Stimulated activated CD4-positive, alpha-beta T cell treated with anti-CD3 and anti-CD28 coated beads, Interleukin-4, amount 100 ng/mL, for 4 hours (primary cell): ENCODE results near the gene FSTL4.

Experiments used
- DNase-seq, 2 experiments: peaks; one replicate each; pipeline ENCODE4 v3.0.0-alpha.2; 2020

Gene FSTL4

DNA sequence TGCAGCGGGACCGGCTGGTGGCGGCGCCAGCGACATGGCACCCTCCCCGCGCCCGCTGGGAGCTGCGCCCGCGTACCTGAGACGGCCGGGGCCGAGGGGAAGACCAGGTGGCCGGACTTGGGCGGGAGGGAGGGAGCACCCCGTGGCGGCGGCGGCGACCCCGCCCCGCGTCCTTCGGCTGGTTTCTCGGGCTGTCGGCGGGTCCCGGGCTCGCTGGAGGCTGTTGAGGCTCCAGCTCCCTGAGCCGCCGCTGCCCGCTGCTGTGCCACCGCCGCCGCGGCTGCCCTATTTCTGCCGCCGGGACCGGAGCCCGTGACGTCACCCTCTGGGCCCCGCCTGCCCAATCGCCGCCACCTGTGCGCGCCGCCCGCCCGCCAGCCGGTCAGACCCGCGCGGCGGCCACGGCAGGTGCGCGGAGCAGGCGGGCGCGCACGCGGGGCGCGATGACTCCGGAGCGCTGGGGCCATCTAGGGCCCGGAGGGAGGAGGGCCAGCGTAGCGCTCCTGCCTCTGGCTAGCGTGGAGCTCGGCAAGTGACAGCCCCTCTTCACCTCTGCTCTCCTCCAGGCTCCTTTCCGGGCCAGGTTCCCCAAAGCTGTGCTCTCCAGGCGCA, at the start of gene FSTL4:
Gene FSTL4, minus strand, starts transcription at position 293 of the 612 bp plus-strand sequence.
- DNase-seq, result peak in 1 of 2 experiments; percentile 43

DNA sequence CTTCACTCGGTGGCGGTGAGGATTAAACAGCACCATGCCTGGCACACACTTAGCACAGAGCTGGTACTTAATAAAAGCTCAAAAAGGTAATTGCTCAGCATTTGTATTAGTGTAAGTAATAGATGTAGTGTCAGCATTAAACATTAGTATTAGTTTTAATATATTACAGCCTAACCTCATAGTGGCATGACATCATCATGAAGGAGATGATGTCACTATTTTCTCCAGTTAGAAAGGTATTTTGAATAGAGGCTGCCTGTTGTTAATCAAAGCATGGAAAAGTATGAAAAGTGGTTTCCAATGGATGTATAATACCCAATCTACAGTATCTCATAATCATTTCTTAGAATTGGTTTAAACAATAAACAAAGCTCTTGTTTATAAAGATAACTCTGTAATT, 49.0 kb upstream of the FSTL4 start:
- no peak for DNase-seq

DNA sequence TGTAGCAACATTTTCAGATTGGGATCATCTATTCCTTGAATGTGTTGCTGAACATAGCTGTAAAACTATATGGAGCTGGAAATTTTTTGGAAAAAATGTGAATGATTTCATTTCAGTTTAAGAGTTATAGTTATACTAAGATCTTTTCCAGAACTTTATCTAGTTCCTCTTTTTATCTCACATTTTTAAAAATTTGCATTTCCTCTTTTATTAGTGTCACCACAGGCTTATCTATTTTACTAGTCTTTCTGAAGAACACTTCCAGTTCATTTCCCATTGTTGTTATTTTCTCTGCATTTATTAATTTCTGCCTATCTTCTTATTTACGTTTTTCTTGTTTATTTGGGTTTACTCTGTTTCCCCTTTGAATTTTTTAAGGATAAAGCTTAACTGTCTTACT, 46.0 kb upstream of the FSTL4 start:
- no peak for DNase-seq

DNA sequence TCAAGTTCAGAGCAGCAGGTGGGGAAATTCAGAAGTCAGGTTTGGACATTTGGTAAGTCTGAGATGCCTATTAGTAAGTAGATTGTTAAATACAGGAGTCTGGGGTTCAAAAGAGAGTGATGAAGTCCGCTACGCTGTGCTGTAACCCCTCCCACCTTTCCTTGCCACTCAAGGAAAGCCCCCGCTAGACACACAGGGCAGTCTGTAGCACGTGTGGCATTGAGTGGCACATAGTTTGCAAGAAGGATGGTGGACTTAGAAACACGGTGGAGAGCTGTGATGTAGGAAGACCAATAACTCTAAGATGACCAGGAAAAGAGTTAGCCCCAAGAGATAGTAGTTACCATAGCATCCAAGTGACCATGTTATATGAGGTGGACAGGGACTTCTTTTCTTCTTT, 44.7 kb upstream of the FSTL4 start:
- DNase-seq, result no peak

DNA sequence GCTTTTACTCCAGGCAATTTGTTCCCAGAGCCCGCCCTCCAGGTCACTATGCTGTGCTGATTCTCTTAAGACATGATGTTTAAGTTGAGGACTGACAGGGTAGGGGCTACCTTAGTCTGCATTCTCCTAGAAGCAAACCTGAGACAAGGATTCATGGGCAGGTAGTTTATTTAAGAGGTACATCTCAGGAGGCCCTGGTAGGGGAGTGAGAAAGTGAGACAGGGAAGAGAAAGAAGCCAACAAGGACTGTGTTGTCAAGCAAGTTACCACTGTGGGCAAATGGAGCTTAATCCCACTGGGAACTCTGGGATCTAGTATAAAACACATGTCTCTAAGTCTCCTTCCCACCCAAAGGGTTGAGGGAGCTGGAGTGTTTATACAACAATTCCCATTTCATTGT, 43.6 kb upstream of the FSTL4 start:
- DNase-seq, result no peak

DNA sequence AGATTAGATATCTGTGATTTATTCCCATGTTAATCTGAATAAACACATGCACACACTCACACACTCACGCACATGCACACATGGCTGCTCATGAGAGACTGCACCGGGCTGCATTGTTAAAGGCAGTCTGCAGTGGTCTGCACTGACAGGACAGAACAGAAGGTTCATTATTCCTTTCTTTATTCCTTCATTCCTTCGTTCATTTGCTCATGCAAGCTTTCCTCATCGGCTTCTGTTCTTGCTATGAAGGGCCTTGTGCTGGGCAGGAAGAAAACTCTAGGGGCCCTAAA, 41.4 kb upstream of the FSTL4 start:
- DNase-seq, result no peak

DNA sequence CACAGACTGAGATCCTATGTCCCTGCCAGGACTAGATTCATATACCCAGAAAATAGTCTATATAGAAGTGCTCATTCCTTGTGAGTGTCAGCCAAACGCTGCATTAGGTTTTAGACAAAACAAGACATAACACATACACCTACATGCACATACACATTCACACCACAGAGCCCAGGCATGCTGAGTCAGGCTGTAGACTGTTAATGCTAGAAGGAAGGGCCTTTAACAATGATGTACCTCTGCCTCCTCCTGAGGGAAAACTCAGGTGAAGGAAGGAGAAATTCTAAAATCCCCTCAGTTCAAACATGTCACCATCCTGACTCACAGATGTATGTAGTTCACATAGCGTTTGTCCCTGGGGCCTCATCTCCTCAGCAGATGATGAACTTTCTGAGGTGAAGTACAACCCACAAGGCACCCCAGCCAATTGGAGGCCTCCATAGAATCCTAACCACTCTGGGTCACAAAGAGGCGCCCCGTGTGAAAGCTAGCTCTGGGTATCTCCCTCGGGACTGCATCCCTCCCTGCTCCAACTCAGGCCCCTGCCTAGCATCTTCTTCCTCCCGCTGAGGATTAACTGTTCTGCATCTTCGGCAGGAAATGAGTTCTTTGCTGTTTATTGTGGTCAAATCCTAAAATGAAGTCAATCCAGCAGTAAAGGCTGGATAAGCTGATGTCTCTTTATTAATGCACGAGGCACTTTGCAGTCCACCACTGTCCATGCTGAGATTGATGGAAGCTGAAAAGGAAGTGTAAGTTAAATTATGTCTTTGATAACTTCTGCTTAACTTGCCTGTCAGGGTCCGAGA, 40.8 kb upstream of the FSTL4 start:
- no peak for DNase-seq

DNA sequence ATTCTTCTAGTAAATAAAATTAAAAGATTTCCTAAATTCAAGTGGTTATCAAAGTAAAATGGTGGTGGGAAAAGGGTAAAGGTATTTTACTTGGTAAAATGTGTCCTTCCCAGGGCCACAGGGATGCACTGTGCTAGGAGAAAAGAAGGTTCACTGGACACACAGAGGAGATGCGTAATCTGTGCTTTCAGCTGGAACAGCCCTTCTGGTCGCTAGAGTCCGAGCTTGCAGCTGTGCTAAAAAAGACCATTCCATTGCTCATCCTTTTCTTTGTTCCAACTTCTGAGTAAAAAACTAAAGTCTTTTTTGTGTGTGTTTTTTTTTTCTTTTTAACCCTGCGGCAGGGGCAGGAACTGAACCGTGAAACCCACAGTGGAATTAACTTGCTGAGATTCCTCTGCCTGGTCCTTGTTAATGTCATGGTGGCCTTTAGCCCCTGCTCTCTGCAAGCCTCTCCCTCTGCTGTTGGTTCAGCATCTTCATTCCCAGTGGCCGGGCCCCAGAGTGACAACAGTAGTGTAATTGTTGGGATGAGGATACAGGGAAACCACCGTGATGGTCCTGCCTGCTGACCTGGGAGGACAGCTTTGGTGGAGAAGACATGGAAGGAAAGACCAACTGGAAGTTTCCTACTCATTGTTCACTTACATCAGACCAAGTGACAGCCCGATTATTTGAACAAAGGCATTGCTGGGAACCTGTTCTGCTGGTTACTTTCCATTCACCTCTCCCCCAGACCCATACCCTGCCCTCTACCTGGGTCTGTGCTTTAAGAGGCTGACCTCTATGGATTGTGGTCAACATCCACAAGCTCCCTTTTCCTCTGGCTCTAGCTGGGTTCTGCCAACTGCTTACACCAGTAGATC, 31.9 kb upstream of the FSTL4 start:
- no peak for DNase-seq

DNA sequence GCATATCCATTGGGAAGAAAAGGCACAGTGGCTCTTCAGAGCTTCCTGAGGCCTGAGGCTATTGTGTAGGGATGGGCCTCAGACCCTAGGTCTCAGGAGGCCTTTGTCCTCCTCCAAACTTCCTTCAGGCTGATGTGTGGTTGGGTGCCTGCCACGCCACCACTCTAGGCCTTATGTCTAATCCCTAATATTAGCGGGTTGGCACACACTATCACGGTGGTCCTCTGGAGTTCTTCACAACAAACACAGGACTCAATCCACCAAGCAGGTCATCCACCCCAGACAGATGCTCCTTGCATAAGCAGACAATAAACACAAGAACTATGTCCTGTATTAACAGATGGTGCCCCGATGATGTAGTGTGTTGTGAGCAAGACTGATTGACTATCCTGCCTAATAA, 31.0 kb upstream of the FSTL4 start:
- no peak for DNase-seq

DNA sequence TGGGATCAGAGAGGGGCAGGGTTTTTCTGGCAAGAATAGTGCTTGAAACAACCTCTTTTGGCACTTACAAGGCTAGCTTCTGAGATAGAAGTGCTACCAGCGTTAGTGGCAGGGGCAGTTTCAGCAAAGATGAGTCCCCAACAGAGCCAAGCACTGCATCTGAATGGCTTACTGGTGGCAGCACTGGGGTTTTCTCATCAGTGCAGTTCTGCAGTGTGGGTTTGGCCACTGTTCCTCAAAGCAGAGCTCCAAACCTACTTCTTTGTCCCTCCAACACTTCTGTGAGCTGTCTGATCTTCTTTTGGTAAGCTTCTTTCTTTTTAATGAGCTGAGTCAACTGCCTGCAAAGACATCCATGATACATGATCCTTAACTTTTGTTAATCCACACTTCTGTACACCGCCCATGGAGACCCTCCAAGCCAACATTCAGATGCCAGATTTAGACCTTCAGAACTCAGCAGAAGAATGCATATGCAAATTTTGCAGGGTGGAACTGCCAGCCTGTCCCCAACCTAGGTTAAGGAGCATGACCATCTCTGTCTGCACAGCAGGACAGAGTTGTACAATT, 29.9 kb upstream of the FSTL4 start:
- no peak for DNase-seq

DNA sequence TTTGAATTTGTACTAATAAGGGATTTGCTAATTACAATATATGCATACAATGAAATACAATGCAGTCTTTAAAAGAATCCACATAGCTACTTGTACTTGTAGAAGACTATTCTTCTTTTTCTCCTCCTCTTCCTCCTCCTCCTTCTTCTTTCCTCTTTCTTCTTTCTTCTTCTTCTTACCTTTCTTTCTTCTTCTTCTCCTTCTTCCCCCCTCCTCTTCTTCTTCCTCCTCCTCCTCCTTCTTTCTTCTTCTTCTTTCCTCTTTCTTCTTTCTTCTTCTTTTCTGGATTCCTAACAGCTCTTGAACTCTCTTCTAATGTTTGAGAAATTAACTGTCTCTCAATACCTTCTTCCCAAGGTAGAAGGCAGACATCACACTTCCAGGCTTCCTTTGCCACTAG, 29.3 kb upstream of the FSTL4 start:
- no peak for DNase-seq

DNA sequence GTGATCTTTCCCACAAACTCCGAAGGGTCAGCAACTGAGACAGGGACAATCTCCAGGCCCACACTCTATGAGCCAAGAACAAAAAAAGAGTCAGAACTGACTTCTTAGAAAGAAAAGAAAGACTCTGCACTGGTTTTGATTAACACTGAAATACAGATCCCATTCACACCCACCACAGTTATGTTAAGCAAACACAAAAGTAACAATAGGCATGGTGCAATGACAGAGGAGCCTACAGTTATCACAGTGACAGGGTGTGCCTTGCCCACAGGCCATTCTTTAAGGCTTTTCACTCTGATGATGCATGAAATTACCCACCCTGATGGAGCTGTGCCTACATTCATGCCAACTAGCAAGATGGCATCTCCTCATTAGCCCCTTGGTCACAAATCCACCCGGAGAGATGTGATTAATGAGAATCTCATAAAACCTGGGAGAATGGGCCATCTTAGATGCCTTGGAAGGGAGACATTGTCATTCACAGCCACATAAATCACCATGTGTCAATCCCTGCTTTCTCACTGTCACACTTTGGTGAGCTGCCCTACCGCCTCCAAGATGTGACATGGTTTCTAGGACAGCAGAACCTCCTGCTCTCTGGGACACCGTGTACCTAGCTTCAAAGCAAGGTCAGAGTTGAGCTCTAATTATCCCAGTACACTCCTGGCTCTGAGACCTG, 27.6 kb upstream of the FSTL4 start:
- no peak for DNase-seq

DNA sequence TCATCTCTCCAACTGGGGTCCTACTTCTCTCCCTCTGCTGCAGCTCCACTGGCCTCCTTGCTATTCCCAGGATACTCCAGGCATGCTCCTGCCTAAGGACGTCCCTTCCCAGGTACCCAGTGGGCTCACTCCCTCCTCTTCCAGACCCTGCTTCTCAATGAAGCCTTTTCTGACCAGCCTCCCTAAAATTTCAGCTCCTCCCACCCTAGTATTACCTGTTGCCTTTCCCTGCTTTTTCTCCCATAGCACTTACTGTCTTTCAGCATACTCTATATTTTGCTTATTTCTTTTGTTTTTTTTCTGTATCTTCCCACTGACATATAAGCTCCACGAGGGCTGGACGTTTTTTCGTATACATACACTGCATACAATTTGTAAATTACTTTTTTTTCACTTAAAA, 26.1 kb upstream of the FSTL4 start:
- no peak for DNase-seq

DNA sequence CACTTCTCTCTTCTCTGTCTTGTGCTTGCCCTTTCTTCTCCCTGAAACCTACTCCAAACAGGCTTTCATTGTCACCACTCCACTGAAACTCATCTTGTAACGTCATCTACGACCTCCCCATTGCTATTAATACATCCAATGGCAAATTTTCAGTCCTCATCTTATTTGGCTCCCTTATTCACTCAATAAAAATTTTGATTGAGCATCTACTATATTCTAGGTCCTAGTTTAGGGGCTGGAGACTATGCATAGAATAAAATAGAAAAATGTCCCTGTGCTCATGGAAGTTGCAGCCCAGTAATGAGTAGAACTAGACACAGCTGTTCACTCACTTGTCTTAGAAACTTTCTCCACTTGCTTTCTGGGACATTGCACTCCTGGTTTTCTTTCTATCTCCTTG, 24.9 kb upstream of the FSTL4 start:
- no peak for DNase-seq

DNA sequence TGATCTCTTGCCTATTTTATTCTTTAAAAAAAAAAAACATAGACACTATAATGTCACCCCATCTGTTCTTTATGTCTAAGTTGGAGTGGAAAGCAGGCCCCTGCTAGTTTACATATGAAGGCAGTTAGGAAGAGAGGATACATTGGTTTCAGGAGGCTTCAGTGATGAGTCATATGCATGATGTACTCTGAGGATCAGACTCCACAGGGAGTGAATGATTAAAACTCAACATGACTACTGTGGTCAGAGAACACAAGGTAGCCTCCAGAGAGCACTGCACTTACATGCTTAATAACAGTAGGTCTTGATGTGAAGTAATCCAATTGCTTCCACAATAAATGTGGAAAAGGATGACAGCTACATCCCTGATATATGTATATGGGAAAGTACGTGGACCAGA, 22.7 kb upstream of the FSTL4 start:
- DNase-seq, result no peak

DNA sequence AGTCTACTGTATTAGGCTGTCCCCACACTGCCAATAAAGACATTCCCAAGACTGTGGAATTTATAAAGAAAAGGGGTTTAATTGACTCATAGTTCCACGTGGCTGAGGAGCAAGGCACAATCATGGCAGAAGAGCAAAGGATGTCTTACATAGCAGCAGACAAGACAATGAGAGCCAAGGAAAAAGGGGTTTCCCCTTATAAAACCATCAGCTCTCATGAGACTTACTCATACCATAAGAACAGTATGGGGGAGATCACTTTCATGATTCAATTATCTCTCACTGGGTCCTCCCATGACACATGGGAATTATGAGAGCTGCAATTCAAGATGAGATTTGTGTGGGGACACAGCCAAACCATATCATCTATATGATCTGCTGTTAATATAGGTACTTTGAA, 14.8 kb upstream of the FSTL4 start:
- no peak for DNase-seq

DNA sequence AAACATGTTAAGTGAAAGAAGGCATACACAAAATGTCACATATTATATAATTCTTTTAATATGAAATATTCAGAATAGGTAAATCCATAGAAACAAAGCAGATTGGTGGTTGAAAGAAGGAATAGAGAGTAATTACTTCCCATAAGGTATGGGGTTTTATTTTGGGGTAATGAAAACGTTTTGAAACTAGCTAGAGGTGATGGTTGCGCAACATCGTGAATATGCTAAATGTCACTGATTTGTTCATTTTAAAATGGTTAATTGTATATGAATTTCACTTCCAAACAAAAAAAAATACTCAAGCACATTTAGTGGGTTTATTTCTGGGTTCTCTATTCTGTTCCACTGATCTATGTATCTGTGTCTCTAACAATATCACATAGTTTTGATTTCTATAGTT, 12.0 kb upstream of the FSTL4 start:
- DNase-seq, result no peak

DNA sequence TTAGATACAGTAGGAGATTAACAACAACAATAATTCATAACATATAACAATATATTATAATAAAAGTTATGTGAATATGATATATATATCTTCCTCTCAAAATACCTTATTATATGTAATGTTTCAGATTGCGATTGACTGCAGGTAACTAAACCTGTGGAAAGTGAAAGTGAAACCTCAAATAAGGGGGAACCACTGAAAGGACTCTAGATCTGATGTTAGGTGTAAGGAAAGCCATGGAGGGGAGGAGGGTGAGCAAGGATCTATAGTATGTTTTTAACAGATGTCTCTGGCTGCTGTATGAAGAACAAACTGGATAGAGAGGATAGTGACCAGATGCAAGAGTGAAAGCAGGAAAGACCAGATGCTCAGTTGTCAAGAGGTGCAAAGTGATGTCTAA, 5.8 kb upstream of the FSTL4 start:
- no peak for DNase-seq

DNA sequence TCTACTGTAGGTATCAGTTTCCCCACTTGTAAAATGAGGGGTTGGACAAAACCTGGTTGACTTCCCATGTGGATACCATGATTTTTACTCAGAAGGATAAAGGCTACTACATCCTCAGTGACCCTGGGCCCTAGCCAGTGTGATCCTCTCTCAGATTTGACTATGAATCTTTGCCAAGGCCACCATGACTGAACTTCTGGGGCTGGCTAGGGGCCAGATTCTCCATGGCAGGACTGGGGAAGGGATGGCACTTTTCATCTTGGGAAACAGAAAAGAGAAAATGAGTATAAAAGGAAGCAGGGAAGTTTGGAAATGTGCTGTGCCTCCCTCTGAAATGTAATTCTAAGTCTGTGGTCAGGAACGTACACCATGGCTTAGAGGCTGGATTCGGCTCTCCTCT, 1.4 kb upstream of the FSTL4 start:
- DNase-seq, result no peak

DNA sequence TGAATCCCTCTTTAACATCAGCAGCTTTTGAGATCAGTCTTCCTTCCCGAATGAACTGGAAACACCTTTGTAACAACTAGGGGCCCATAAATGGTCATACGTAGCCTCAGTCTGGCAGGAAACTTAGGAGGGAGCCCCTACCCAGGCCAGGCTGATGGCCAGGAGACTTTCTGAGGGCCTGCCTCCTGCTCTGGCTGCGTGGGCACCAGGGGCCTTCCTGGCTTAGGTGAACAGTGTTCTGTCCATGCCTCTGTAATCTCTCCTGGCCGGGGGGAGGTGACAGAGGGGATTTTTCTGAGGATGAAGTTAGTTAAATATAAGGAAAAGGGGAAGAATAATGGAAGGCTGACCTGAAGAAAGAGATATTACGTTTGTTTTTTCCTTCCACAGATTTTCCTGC, 843 bp upstream of the FSTL4 start:
- no peak for DNase-seq

DNA sequence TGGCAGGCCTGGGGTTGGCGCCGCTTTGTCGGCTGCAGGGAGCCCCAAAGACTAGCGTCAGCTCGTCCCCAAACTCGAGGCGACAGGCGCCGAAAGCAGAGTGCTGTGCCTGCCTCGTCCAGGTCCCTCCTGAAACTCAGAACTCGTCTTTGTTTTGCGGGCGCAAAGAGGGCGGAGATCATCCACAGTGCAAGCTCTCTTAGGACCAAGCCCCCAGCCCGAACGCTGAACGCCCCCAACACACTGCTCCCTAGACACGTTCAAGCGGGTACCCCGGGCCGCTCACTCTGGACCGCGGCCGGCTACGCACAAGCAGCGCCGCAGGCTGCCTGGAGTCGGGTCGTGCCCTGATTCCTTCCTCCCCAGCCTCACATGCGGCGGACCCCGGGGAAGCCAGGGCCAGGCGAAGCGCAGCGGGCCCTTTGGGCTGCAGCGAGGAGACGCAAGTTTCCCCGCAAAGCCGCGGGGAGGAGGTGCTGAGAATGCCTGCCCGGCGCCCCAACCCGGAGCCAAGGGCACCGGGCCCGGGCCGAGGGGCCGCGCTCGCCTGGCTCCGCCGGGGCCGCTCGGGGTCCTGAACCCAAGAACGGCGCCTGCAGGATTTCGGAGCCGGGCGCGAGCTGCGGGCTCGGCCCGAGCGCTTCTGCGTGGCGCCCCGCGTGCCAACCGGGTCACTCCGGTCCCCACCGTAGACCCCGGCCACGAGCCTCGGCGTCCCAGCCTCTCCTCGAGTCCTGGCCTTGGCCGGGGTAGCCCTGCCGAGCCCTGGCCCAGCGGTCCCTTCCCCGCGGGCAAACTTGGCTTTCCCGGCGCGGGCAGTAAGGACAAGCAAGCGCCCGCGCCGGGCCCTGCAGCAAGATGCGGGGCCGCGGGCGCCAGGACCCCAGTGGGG, 738 bp downstream of the FSTL4 start:
- DNase-seq, result peak in 1 of 2 experiments; percentile 10
